ENCODE measurements around the gene ELOVL1. TPM values are rescaled to one million over a fixed set of nuclear protein-coding genes. Genes with fewer than 3 reads are reported as not detected.
"Not testable (repeated sequence)": the region's sequence is repeated elsewhere in the genome, so short reads cannot be mapped to it uniquely, and the experiment has no call there.

Gene ELOVL1
- total RNA-seq = 58.4 and 71.6 TPM in 2 replicates

DNA sequence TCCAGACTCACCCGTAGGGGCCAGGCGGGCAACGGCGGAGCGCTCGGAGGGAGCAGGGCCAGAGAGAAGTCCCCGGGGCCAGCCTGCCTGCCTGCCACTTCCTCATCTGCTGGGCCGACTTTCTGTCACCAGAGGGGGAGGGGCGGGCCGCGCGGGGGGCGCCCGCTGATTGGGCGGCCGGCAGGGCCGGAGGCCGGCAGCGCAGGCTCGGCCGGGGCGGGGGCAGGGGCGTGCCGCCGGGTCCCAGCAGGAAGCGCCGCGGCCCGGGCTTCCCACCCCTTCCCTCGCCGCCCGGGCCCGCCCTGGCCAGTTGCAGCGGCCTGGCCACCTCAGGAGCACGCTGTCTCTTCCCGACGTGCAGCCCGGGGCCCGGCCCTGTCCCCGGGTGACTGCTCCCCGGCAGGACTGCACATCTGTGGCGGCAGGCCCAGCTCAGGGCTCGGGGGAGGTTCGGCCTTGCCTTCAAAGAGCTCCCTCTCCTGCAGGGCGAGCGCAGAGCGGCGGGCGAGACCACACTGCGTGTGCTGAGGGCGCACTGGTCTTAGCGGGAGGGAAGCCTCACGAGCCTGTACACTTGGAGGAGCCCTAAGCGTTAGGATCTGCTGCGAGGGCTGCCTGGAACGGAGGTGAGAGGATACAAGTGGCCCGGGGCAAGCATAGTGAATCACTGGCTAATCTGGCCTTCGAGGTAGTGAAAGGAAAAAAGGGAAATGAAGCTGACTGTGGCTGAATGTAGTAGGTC, at the start of gene ELOVL1:
Gene ELOVL1, minus strand, starts transcription at position 108 of the 742 bp plus-strand sequence. CDS start 2,402 bp downstream, outside the sequence.
- peak; percentile 89 to 92 for DNase-seq (ENCODE audit: low read depth in 2 of 2)

- no peak for DNase-seq (ENCODE audit: low read depth in 2 of 2)
These were observed 48.1 kb upstream of the ELOVL1 start for GRCh38 chr1:43415901-43416300.

- DNase-seq (ENCODE audit: low read depth in 2 of 2) = peak; percentile 64 to 73
These were observed 46.9 kb upstream of the ELOVL1 start for GRCh38 chr1:43414634-43415223.

GRCh38 chr1:43413426-43413825, 45.6 kb upstream of the ELOVL1 start:
- not testable (repeated sequence) for DNase-seq (ENCODE audit: low read depth in 2 of 2)

DNA sequence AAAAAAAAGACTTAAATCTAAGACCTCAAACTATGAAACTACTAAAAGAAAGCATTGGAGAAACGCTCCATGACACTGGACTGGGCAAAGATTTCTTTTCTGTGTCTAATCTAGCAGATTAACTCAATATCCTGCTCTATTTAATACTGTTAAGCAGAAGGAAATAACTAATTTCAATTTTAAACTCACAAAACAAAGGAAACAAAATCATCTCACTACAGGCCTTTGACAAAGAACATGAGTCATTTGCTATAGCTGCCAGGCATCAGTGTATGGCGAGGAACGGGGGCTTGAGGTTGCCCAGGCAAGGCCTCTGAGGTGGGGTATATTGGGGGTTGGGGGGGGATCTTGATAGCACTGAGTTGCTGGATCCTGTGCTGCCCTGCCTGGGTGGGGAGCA, 42.8 kb upstream of the ELOVL1 start:
- peak in 1 of 2 donors; percentile 21 for DNase-seq (ENCODE audit: low read depth in 2 of 2)

DNA sequence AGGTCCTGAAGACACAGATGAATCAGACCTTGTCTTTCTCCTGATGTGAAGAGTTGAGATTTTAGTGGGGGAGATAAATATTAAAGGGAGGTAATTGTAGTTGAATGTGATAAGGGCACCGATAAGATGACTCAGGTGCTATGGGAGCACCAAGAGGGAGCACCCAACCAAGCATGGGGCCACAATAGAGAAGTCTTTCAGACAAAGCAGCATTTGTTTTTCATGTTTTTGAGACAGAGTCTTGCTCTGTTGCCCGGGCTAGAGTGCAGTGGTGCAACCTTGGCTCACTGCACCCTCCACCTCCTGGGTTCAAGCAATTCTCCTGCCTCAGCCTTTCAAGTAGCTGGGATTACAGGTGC, 38.0 kb upstream of the ELOVL1 start:
- DNase-seq (ENCODE audit: low read depth in 2 of 2) = no peak

GRCh38 chr1:43405219-43405875, 37.5 kb upstream of the ELOVL1 start:
- DNase-seq (ENCODE audit: low read depth in 2 of 2) = no peak

DNA sequence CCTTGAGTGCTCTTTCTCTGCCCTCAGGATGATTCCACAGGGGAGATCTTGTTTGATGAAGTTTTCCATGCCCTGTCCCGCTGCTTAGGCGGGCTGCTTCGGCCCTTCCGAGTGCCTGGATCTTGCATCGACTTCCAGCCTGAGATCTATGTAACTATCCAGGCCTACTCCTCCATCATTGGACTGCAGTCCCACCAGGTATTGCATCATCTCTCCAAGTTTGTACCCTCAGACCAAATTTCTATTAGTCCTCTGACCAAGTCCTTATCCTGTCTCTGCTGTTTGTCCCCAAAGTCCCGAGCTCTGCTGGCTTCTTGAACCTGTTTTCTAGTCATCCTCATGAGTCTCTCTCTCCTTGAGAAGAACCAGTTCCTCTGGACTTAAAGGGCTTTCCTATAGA, 36.5 kb upstream of the ELOVL1 start:
- DNase-seq (ENCODE audit: low read depth in 2 of 2) = no peak

GRCh38 chr1:43402089-43402865, 34.5 kb upstream of the ELOVL1 start:
- peak; percentile 10 to 41 for DNase-seq (ENCODE audit: low read depth in 2 of 2)

DNA sequence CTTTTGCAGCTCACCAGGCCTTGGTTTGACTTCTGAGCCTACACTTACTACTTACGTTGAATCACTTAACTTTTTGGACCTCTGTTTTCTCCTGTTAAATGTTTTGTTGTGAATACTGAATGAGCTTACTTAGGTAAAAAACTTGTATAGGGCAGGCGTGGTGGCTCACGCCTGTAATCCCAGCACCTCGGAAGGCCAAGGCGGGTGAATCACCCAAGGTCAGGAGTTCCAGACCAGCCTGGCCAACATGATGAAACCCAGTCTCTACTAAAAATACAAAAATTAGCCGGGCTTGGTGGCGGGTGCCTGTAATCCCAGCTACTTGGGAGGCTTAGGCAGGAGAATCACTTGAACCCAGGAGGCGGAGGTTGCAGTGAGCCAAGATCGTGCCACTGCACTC, 32.6 kb upstream of the ELOVL1 start:
- DNase-seq (ENCODE audit: low read depth in 2 of 2) = not testable (repeated sequence)

DNA sequence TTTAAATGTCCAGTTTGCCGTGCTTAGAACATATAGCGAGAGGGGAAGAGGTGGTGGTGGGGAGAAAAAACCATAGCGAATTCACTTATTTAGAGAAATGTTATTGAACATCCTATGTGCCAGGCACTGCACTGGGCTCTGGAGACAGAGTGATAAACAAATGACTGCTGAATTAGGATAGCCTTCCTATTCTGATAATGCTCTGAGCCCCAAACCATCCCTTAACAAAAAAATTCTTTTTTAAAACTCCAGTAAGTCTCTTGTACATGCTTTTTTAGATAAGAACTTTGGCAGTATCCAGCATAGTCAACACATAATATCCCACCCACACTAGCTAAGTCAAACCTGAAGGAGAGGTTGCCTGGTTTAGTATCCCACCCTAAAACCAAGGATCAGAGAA, 30.4 kb upstream of the ELOVL1 start:
- no peak for DNase-seq (ENCODE audit: low read depth in 2 of 2)

DNA sequence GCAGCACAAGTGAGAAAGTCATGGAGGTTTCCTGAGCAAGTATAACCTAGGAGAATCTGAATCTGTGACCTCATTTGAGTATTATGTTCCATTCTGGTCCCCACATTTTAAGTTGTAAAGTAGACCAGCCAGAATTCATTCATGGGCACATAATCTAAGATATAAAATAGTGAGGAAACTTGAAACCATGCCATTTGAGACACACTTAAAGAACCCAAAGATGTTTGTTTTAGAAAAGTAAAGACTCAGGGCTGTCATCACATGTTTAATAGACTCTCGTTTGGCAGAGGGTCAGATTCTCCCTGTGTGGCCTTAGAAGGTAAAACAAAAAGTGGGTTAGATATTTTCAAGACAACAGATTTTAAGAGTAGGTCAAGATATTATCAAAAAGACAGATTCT, 28.2 kb upstream of the ELOVL1 start:
- DNase-seq (ENCODE audit: low read depth in 2 of 2) = no peak

GRCh38 chr1:43395523-43395922, 27.7 kb upstream of the ELOVL1 start:
- DNase-seq (ENCODE audit: low read depth in 2 of 2) = no peak

- DNase-seq (ENCODE audit: low read depth in 2 of 2) = no peak
These were observed 24.9 kb upstream of the ELOVL1 start for GRCh38 chr1:43392702-43393101.

GRCh38 chr1:43389326-43390313, 21.8 kb upstream of the ELOVL1 start, which contains the start of the genes MED8 and SZT2:
Gene MED8, minus strand, starts transcription at chr1:43389800. Its CDS starts 36 bp downstream, at chr1:43389764.
Gene SZT2, plus strand, starts transcription at chr1:43389899. Its CDS starts 70 bp downstream, at chr1:43389969.
- peak; percentile 95 to 96 for DNase-seq (ENCODE audit: low read depth in 2 of 2)

DNA sequence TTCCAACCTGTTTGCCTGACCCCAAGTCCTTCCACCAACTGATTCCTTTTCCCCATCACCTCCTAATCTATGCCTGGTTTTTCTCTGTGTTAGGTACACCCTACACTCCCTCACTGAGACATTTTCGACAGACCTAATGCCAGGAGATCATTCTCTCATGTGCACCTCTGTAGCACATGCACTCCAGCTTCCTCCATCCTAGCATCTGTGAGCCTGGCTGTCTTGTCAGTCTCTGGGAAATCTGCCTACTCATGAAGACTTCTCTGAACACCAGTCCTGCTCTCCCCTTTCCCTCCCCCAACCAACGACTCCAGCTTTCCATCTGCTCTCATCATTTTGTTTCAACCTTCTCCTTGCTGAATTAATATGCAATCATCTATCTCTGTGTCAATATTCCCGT, 20.8 kb upstream of the ELOVL1 start:
- peak in 1 of 2 donors; percentile 8 for DNase-seq (ENCODE audit: low read depth in 2 of 2)

DNA sequence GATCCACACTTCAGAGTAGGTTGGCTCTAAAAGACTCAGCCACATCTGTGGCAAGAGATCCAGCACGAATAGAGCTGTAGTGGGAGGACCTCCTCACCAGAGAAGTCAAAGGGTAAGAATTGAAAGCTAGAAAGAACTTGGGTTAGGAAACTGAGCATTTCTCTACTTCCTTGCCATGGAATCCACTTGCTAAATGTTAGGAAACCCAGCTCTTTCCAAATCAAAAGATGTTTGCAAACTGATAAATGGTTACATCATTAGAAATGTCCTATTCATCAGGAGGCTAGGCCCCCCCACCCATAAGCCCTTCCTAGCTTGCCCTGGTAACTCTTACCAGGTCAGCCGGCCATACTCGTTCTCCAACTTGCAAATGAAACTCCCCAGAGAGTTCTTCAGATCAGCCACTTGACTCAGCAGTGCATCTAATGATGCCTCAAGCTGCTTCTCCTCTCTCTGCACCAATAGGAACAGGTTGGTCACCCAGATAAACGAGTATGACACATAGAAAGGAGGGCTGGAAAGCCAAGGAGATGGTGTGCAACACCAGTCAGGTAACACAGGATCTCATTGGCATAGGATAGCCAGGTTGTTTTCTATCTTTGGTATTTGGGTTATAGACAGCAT, 20.3 kb upstream of the ELOVL1 start:
- DNase-seq (ENCODE audit: low read depth in 2 of 2) = no peak

GRCh38 chr1:43386676-43387075, 18.9 kb upstream of the ELOVL1 start:
- DNase-seq (ENCODE audit: low read depth in 2 of 2) = no peak

- DNase-seq (ENCODE audit: low read depth in 2 of 2) = peak; percentile 11 to 46
These were observed 15.6 kb upstream of the ELOVL1 start for GRCh38 chr1:43383449-43383848.

All from lung microvascular endothelial cell (primary cell).